GM12864 (cell line): ENCODE data around the gene KIF1A.
"Not testable (repeated sequence)": the region's sequence is repeated elsewhere in the genome, so short reads cannot be mapped to it uniquely, and the experiment has no call there.

Experiments used
- DNase-seq: peaks from one replicate; pipeline ENCODE4 v3.0.0-alpha.2; 2011; ENCODE audit warnings: low read depth
- H3K4me3 ChIP-seq: 2 replicates; pipeline ENCODE4 v1.5.1; 2011; ENCODE audit warnings: mild to moderate bottlenecking, low read depth, low read length, control low read depth
- CTCF ChIP-seq: IDR thresholded peaks from 2 replicates; pipeline ENCODE4 v1.5.1; 2011; ENCODE audit warnings: low read depth, mild to moderate bottlenecking, moderate library complexity, low read length, control low read depth, inconsistent platforms; ENCODE audit errors: missing control alignments

Gene KIF1A

DNA sequence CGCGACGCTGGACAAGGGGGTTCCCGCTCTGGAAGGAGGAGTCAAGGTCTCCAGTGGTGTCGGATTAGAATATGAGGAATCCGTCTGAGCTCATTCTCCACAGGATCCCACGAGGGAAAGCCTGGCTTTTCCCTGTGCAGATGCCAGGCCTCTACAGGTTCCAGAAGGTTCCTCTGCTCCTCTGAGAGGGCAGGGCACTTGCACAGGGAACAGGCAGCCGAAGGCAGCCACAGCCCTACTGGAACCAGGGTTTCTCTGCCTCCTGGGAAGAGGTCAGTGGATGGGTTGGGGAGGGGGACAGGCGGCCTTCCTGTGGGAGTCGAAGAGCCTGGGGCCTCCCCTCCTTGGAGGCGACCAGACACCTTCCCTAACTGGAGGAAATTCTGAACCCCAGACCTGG, 130.0 kb downstream of the KIF1A start:
- TF ChIP-seq CTCF: no peak
- no peak for DNase-seq
- H3K4me3 ChIP-seq: no peak overlapping the region

DNA sequence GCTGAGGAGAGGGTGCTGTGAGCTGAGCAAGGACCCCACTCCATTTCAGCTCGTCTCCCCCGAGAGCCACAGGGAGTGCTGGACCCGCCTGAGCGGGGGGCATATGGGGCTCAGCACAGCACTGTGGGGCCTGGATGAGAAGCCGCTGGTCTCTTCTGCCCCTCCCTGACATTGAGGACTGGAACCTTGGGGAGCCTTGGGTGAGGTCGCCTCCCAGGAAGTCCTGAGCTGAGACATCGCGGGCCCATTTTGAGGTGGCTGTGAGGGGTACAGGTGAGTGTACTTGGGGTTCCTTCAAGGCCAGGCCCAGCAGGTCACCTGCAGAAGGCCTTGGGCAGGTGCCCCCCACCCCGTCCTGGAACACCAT, 131.5 kb downstream of the KIF1A start:
- TF ChIP-seq CTCF: no peak
- no peak for DNase-seq
- H3K4me3 ChIP-seq: no peak overlapping the region

DNA sequence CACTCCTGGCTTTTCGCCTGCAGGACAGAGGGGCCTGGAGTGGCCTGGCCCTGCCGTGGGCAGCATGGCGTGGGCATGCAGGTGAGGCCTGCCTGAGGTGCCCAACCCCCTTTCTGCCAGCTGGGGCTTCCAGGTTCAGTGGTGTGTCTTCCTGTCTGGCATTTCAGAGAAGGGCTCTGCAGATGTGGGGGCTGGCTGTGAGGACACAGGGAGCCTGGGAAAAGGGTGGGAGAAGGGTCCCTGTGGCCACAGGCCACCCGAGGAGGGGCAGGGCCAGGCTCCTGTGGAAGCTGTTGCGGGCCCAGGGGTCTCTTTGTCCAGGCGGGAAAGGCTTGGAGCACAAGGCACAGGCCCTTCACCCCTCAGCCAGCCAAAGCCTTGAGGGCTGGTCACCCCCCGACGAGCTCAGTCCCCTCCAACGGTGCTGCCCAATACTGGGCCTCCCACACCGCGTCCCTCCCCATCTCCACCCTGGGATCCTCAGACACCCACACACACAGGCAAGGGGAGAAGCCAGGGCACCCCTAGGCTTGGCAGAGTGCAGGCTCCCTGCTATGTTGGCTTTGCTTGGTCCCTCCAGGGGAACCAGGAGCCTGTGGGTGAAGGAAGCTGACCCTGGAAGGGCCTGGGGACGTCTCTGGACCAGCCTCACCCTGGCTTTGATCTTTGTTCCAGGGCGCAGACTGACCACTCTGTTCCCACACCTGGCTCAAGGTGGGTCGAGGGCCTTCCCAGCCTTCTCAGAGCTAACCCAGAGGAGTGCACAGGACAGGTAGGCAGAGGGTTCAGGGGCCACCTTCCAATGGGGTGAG, 132.1 kb downstream of the KIF1A start:
- no peak for DNase-seq
- H3K4me3 ChIP-seq: no peak overlapping the region
- TF ChIP-seq CTCF: no peak

- no peak for TF ChIP-seq CTCF
- no peak for DNase-seq
- H3K4me3 ChIP-seq: no peak overlapping the region
Measured at GRCh38 chr2:240687045-240687740, 132.8 kb downstream of the KIF1A start.

- no peak for DNase-seq
- TF ChIP-seq CTCF: no peak
- H3K4me3 ChIP-seq: no peak overlapping the region
Measured at GRCh38 chr2:240686460-240686859, 133.6 kb downstream of the KIF1A start.

GRCh38 chr2:240685771-240686371, 134.1 kb downstream of the KIF1A start:
- TF ChIP-seq CTCF: no peak
- H3K4me3 ChIP-seq: no peak overlapping the region
- no peak for DNase-seq

GRCh38 chr2:240683980-240684728, 135.9 kb downstream of the KIF1A start:
- not testable (repeated sequence) for DNase-seq, H3K4me3 ChIP-seq

GRCh38 chr2:240683329-240683979, 136.6 kb downstream of the KIF1A start:
- not testable (repeated sequence) for DNase-seq, H3K4me3 ChIP-seq

- DNase-seq, H3K4me3 ChIP-seq: not testable (repeated sequence)
Measured at GRCh38 chr2:240682431-240683224, 137.4 kb downstream of the KIF1A start, which contains the start of gene AQP12B. AQP12B (minus strand) TSS chr2:240682885; CDS start chr2:240682837, 48 bp downstream.
